Rectal smooth muscle tissue (tissue), 1 donor: Measurements from ENCODE around the gene SHISAL1.
"Not testable (repeated sequence)": the region's sequence is repeated elsewhere in the genome, so short reads cannot be mapped to it uniquely, and the experiment has no call there.

Experiments used
- H3K27ac ChIP-seq: one replicate; pipeline ENCODE4 v1.7.0; 2013; ENCODE audit warnings: low read depth, low read length, inconsistent platforms
- H3K27me3 ChIP-seq: one replicate; pipeline ENCODE4 v1.7.0; 2013; ENCODE audit warnings: low read length; ENCODE audit not compliant: control insufficient read depth, insufficient read depth
- H3K36me3 ChIP-seq: one replicate; pipeline ENCODE4 v1.7.0; 2013; ENCODE audit warnings: low read length; ENCODE audit not compliant: control insufficient read depth, insufficient read depth
- H3K4me1 ChIP-seq: one replicate; pipeline ENCODE4 v1.7.0; 2013; ENCODE audit warnings: low read length; ENCODE audit not compliant: control insufficient read depth, insufficient read depth
- H3K4me3 ChIP-seq: one replicate; pipeline ENCODE4 v1.7.0; 2013; ENCODE audit warnings: low read length
- H3K9ac ChIP-seq: one replicate; pipeline ENCODE4 v1.7.0; 2013; ENCODE audit warnings: low read length

SHISAL1 gene

GRCh38 chr22:44249376-44250147, 63.2 kb downstream of the SHISAL1 start:
- Histone ChIP-seq H3K4me3 (no peak overlapping the region), H3K27ac (no peak overlapping the region), H3K27me3 (no peaks in the 10 kb centered on the region)

DNA sequence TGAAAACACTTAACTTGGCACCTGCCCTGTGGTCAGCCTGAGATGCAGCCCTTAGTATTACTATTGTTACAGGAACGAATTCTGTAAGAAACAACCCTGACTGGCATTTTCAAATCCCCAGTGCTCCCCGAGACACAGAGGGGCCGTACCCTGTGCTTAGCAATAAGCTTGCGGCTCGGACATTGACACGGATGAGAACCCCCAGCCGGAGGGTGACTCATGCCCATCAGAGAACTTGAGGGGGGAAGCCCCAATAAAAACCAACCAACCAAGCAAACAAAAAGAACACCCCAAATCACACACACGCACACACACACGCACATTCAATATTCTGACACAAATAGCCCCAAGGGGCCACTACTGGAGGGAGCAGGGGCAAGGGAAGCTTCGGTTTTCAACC, 63.8 kb downstream of the SHISAL1 start:
- no peaks in the 10 kb centered on the region for H3K4me1 ChIP-seq

More at GRCh38 chr22:44249376-44250147, 63.2 kb downstream of the SHISAL1 start:
- Histone ChIP-seq H3K9ac (no peak overlapping the region), H3K4me1 (no peaks in the 10 kb centered on the region), H3K36me3 (no peaks in the 10 kb centered on the region)

GRCh38 chr22:44247923-44248892, 64.5 kb downstream of the SHISAL1 start:
- no peak overlapping the region for H3K27ac ChIP-seq
- no peaks in the 10 kb centered on the region for H3K27me3 ChIP-seq
- H3K36me3 ChIP-seq: no peaks in the 10 kb centered on the region
- no peaks in the 10 kb centered on the region for H3K4me1 ChIP-seq
- H3K9ac ChIP-seq: no peak overlapping the region
- H3K4me3 ChIP-seq: no peak overlapping the region

More for the DNA sequence above, 63.8 kb downstream of the SHISAL1 start:
- Histone ChIP-seq H3K27ac (no peak overlapping the region), H3K9ac (no peak overlapping the region), H3K27me3 (no peaks in the 10 kb centered on the region), H3K36me3 (no peaks in the 10 kb centered on the region), H3K4me3 (no peak overlapping the region)

DNA sequence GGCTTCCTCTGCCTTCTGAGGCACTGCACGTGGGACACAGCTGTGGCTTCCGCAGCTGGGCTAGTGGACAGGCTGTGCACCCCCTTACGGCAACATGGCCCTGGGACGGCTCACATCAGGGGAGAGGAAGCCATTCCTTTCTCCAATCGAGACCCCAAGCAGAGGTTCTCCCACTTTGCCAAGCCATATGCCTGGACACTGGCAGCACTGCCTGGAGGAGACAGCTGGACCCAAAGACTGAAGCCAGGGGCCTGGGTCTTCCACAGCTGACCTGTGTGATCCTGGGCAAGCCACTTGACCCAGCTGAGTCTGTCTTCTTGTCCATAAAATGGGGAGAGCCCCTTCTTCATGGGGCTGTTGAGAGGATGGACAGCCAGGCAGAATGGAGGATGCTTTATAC, 65.4 kb downstream of the SHISAL1 start:
- no peaks in the 10 kb centered on the region for H3K27me3 ChIP-seq
- H3K4me1 ChIP-seq: no peaks in the 10 kb centered on the region
- no peak overlapping the region for H3K4me3 ChIP-seq
- no peak overlapping the region for H3K9ac ChIP-seq
- no peak overlapping the region for H3K27ac ChIP-seq
- no peaks in the 10 kb centered on the region for H3K36me3 ChIP-seq

DNA sequence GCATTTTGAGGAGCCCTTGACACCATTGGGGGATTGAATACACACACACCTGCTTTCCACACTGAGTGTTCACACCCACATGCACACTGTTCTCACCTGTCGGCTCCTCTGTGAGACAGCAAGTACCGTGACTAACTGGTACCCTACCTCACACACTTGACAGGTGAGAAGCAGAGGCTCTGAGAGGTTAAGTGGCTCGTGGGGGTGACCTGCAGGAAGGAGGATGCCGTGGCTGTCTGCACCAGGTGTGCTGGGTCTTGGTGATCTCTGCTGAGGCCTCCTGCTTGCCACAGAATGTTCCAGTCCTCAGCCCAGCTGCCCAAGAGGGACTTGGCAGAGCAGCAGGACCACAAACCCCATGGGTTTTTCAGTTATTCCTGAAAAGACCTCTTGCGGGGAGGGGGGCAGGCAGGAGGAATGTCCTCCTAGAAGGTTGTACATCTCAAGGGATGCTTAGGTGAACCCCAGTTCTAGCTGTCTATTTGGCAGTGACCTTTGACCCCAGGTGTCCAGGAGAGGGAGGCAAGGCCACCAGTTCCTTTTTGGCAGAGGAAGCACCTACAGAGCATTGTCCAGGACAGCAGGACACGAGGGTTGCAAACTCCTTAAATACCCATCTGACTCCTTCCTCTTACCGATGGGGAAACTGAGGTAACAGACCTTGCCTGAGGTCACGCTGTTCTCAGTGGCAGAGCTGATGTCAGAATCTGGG, 66.0 kb downstream of the SHISAL1 start:
- H3K4me1 ChIP-seq: no peaks in the 10 kb centered on the region
- no peaks in the 10 kb centered on the region for H3K27me3 ChIP-seq
- no peak overlapping the region for H3K9ac ChIP-seq
- no peaks in the 10 kb centered on the region for H3K36me3 ChIP-seq
- H3K4me3 ChIP-seq: no peak overlapping the region
- H3K27ac ChIP-seq: no peak overlapping the region

DNA sequence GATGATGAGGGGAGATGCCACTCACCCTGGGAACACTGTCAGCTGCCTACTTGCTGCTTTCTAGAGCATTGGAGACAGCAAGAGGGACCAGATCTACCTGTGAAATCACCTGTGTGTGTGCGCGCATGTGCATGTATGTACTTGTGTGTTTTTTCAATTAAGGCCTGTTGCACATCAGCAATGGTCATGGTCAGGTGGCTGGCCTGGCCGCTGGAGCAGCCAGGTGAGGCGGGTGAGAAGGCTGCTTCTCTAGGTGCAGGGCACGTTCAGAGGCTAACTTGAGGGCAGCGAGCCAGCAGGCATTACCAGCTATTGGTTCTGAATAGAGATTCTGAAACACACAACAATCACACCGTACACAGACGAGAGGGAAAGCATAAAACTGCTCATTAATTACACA, 66.9 kb downstream of the SHISAL1 start:
- H3K36me3 ChIP-seq: no peaks in the 10 kb centered on the region
- H3K27ac ChIP-seq: no peak overlapping the region
- no peaks in the 10 kb centered on the region for H3K4me1 ChIP-seq
- H3K4me3 ChIP-seq: no peak overlapping the region
- no peak overlapping the region for H3K9ac ChIP-seq
- no peaks in the 10 kb centered on the region for H3K27me3 ChIP-seq

DNA sequence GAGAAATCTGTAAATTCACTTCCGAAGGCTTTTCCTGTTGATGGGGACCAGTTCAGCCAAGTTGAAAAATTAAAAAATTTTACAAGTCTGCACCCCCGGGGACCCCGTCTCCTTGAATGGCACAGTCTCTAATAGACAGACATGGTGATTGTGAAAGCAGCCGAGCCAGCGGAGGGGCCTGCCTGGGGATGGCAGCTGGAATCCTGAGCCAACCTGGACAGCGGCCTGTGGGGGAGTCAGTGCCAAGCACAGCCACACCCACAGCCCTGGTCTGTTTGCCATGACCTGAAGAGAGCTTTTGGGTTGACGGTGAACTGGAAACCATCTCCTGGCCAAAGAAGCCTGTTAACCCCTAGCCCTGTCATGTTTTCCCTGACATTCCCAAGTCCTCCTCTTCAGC, 67.3 kb downstream of the SHISAL1 start:
- no peak overlapping the region for H3K27ac ChIP-seq
- no peaks in the 10 kb centered on the region for H3K27me3 ChIP-seq
- H3K4me3 ChIP-seq: no peak overlapping the region
- H3K4me1 ChIP-seq: no peaks in the 10 kb centered on the region
- no peaks in the 10 kb centered on the region for H3K36me3 ChIP-seq
- H3K9ac ChIP-seq: no peak overlapping the region

GRCh38 chr22:44244265-44244822, 68.4 kb downstream of the SHISAL1 start:
- Histone ChIP-seq H3K27me3 (no peaks in the 10 kb centered on the region), H3K4me1 (no peaks in the 10 kb centered on the region), H3K36me3 (no peaks in the 10 kb centered on the region), H3K4me3 (no peak overlapping the region), H3K27ac (no peak overlapping the region), H3K9ac (no peak overlapping the region)

GRCh38 chr22:44243761-44244160, 69.0 kb downstream of the SHISAL1 start:
- Histone ChIP-seq H3K36me3 (no peaks in the 10 kb centered on the region), H3K27me3 (no peaks in the 10 kb centered on the region), H3K9ac (no peak overlapping the region), H3K4me3 (no peak overlapping the region), H3K4me1 (no peaks in the 10 kb centered on the region), H3K27ac (no peak overlapping the region)

DNA sequence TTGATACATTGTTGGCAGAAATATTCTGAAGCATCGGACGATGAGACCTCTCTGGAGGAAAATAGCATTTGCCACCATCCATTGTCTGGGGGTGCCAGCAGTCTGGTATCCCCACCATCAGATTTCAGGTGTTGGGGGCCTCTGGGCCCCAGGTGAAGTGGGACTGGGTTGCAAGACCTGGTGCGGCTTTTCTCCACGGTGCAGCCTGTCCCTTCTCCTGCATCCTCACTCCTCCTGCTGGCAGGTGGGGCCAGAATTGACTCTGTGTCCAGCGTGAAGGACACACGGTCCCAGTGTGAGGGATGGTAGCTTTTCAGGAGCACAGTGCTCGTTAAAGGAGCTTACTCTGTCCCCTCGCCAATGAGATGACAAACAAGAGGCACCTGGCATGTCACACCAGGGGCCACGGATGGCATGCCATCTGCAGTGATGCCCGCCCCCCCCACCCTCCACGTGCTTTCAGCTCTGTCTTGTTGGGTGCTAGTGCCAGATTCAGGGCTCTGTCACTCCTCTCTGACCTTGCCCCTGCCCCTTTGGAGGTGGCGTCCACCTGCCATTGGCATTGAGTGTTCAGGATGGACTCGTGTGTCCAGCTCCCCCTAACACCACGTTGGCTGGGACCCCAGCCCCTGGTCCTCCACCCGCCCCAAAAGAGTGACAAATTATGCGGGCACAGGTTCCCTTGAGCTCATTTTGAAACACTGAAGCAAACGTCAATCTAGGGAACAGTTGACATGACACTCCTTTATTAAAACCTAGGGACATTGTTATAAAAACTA, 69.6 kb downstream of the SHISAL1 start:
- H3K36me3 ChIP-seq: no peaks in the 10 kb centered on the region
- no peak overlapping the region for H3K4me3 ChIP-seq
- no peak overlapping the region for H3K9ac ChIP-seq
- no peaks in the 10 kb centered on the region for H3K4me1 ChIP-seq
- no peak overlapping the region for H3K27ac ChIP-seq
- H3K27me3 ChIP-seq: no peaks in the 10 kb centered on the region

- H3K4me1 ChIP-seq, H3K4me3 ChIP-seq, H3K27ac ChIP-seq, H3K27me3 ChIP-seq, H3K9ac ChIP-seq, H3K36me3 ChIP-seq: not testable (repeated sequence)
These were observed 71.6 kb downstream of the SHISAL1 start for GRCh38 chr22:44241121-44241520.
